ENCODE measurements around the gene RC3H2.
"Not testable (repeated sequence)": the region's sequence is repeated elsewhere in the genome, so short reads cannot be mapped to it uniquely, and the experiment has no call there.

RC3H2 gene

DNA sequence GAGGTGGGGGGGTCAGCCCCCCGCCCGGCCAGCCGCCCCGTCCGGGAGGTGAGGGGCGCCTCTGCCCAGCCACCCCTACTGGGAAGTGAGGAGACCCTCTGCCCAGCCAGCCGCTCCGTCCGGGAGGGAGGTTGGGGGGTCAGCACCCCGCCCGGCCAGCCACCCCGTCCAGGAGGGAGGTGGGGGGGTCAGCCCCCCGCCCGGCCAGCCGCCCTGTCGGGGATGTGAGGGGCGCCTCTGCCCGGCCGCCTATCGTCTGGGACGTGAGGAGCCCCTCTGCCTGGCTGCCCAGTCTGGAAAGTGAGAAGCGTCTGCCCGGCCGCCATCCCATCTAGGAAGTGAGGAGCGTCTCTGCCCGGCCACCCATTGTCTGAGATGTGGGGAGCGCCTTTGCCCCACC, 37.9 kb downstream of the RC3H2 start:
- H3K4me3 ChIP-seq (ENCODE audit: low read depth, low read length); H3K9me3 ChIP-seq (ENCODE audit: control insufficient read depth, insufficient read depth, low read length); H3K4me1 ChIP-seq (ENCODE audit: control insufficient read depth, insufficient read depth, low read length); H3K9ac ChIP-seq (ENCODE audit: low read depth, low read length); H3K27me3 ChIP-seq (ENCODE audit: control insufficient read depth, insufficient read depth, low read length); H3K27ac ChIP-seq (ENCODE audit: low read depth, low read length): not testable (repeated sequence)
- H3K36me3 ChIP-seq (ENCODE audit: control insufficient read depth, insufficient read depth, low read length) = peaks cover 60% of the 10 kb centered on the region

GRCh38 chr9:122866079-122866478, 39.1 kb downstream of the RC3H2 start:
- Histone ChIP-seq H3K9me3 (ENCODE audit: control insufficient read depth, insufficient read depth, low read length) (peaks cover 2% of the 10 kb centered on the region; the same call in 1 of the 2 replicates), H3K27ac (ENCODE audit: low read depth, low read length) (no peak overlapping the region), H3K9ac (ENCODE audit: low read depth, low read length) (no peak overlapping the region), H3K27me3 (ENCODE audit: control insufficient read depth, insufficient read depth, low read length) (no peaks in the 10 kb centered on the region), H3K4me1 (ENCODE audit: control insufficient read depth, insufficient read depth, low read length) (no peaks in the 10 kb centered on the region), H3K36me3 (ENCODE audit: control insufficient read depth, insufficient read depth, low read length) (peaks cover 59% of the 10 kb centered on the region), H3K4me3 (ENCODE audit: low read depth, low read length) (no peak overlapping the region)

- Histone ChIP-seq H3K27me3 (ENCODE audit: control insufficient read depth, insufficient read depth, low read length) (no peaks in the 10 kb centered on the region), H3K9ac (ENCODE audit: low read depth, low read length) (no peak overlapping the region), H3K36me3 (ENCODE audit: control insufficient read depth, insufficient read depth, low read length) (peaks cover 59% of the 10 kb centered on the region), H3K4me1 (ENCODE audit: control insufficient read depth, insufficient read depth, low read length) (no peaks in the 10 kb centered on the region), H3K9me3 (ENCODE audit: control insufficient read depth, insufficient read depth, low read length) (peaks cover 2% of the 10 kb centered on the region; the same call in 1 of the 2 replicates), H3K27ac (ENCODE audit: low read depth, low read length) (no peak overlapping the region), H3K4me3 (ENCODE audit: low read depth, low read length) (no peak overlapping the region)
Measured at GRCh38 chr9:122865300-122865699, 39.9 kb downstream of the RC3H2 start.

DNA sequence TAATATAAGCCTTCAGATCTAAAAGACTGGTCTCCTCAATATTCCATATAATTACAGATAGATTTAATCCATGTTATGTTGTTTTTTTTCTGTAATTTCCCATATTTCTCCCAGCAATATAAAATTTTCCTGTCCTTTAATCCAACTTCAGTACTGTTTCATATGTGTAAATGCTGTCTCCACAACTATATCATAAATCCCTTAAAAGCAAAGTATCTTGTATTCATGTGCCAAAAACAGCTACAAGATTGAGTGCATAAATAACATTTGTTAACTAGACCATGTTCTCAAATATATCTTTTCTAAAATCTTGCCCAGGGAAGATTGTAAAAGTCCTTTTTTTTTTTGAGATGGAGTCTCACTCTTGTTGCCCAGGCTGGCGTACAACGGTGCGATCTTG, 41.8 kb downstream of the RC3H2 start:
- no peak overlapping the region for H3K9ac ChIP-seq (ENCODE audit: low read depth, low read length)
- no peaks in the 10 kb centered on the region for H3K4me1 ChIP-seq (ENCODE audit: control insufficient read depth, insufficient read depth, low read length)
- H3K27me3 ChIP-seq (ENCODE audit: control insufficient read depth, insufficient read depth, low read length) = no peaks in the 10 kb centered on the region
- H3K4me3 ChIP-seq (ENCODE audit: low read depth, low read length) = no peak overlapping the region
- peaks cover 63% of the 10 kb centered on the region for H3K36me3 ChIP-seq (ENCODE audit: control insufficient read depth, insufficient read depth, low read length)
- H3K9me3 ChIP-seq (ENCODE audit: control insufficient read depth, insufficient read depth, low read length) = no peaks in the 10 kb centered on the region; the same call in 1 of the 2 replicates
- H3K27ac ChIP-seq (ENCODE audit: low read depth, low read length) = no peak overlapping the region

DNA sequence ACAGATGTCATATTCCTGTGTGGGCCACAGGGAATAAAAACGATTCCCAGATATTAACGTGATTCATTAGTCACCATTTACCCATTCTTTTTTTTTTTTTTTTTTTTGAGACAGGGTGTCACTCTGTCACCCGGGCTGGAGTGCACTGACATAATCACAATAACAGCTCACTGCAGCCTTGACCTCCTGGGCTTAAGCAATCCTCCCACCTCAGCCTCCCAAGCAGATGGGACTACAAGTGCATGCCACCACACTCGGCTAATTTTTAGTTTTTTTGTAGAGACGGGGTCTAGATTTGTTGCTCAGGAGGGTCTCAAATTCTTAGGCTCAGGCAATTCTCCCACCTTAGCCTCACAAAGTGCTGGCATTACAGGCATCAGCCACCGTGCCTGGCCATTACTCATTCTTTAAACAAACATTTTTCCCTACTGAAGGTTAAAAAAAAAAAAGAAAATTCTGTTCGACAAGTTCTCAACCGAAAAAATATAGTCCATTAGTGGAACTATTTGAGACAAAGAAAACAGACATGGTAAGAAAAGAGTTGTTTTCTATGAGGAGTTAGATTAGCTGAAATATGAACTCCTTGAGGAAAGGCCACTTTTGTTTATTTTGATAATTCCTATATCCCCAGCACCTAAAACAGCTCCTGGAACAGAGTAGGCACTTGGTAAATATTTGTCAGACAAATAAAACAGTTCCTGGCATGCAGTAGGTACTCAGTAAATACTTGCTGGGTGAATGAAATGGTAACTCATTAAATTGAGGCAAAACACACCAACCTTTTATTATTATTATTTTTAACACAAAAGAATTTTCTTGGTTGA, 44.6 kb downstream of the RC3H2 start:
- H3K27ac ChIP-seq (ENCODE audit: low read depth, low read length) = no peak overlapping the region
- no peak overlapping the region for H3K9ac ChIP-seq (ENCODE audit: low read depth, low read length)
- no peaks in the 10 kb centered on the region for H3K27me3 ChIP-seq (ENCODE audit: control insufficient read depth, insufficient read depth, low read length)
- no peak overlapping the region for H3K4me3 ChIP-seq (ENCODE audit: low read depth, low read length)
- H3K4me1 ChIP-seq (ENCODE audit: control insufficient read depth, insufficient read depth, low read length) = no peaks in the 10 kb centered on the region
- peaks cover 86% of the 10 kb centered on the region for H3K36me3 ChIP-seq (ENCODE audit: control insufficient read depth, insufficient read depth, low read length)
- H3K9me3 ChIP-seq (ENCODE audit: control insufficient read depth, insufficient read depth, low read length) = no peaks in the 10 kb centered on the region; the same call in 1 of the 2 replicates

- no peaks in the 10 kb centered on the region for H3K4me1 ChIP-seq (ENCODE audit: control insufficient read depth, insufficient read depth, low read length)
- H3K27me3 ChIP-seq (ENCODE audit: control insufficient read depth, insufficient read depth, low read length) = no peaks in the 10 kb centered on the region
- H3K9me3 ChIP-seq (ENCODE audit: control insufficient read depth, insufficient read depth, low read length) = peaks cover 14% of the 10 kb centered on the region
- peaks cover 91% of the 10 kb centered on the region for H3K36me3 ChIP-seq (ENCODE audit: control insufficient read depth, insufficient read depth, low read length)
- no peak overlapping the region for H3K4me3 ChIP-seq (ENCODE audit: low read depth, low read length)
- H3K9ac ChIP-seq (ENCODE audit: low read depth, low read length) = no peak overlapping the region
- no peak overlapping the region for H3K27ac ChIP-seq (ENCODE audit: low read depth, low read length)
Measured at GRCh38 chr9:122857815-122858214, 47.3 kb downstream of the RC3H2 start.

GRCh38 chr9:122852085-122852786, 52.9 kb downstream of the RC3H2 start:
- H3K27me3 ChIP-seq (ENCODE audit: control insufficient read depth, insufficient read depth, low read length); H3K4me3 ChIP-seq (ENCODE audit: low read depth, low read length); H3K27ac ChIP-seq (ENCODE audit: low read depth, low read length); H3K4me1 ChIP-seq (ENCODE audit: control insufficient read depth, insufficient read depth, low read length); H3K9ac ChIP-seq (ENCODE audit: low read depth, low read length): not testable (repeated sequence)
- Histone ChIP-seq H3K36me3 (ENCODE audit: control insufficient read depth, insufficient read depth, low read length) (peaks cover 81% of the 10 kb centered on the region), H3K9me3 (ENCODE audit: control insufficient read depth, insufficient read depth, low read length) (peaks cover 20% of the 10 kb centered on the region)

DNA sequence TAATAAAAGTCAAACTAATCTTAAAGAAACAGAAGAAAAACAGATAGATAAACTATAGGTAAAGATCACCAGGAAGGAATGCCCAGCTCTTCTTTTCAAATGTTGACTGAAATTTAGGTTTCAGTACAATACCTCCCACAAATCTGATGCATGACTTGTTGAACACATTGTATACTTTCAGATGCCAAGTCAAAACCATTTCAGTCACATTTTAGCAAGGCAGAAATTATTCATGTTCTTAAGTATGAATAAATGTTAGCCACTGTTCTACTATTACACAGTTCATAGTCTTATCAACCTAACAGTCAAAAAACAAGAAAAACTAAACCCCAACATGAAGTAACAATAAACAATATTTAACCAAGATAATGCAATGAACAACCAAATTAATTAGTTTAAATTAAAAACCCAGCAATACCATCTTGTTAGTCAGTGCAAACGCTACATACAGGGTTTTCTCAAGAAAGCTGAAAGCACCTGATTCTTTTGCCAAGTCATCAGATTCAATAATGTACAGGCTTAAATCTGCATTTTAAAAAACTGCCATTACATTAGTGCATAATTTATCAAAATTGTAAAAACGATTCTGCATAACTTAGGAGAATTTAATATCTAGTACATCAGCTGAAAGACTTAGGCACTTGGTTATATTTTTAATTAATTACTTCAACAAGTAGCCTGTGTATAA, 56.8 kb downstream of the RC3H2 start:
- peaks cover 7% of the 10 kb centered on the region; the same call in 1 of the 2 replicates for H3K9me3 ChIP-seq (ENCODE audit: control insufficient read depth, insufficient read depth, low read length)
- H3K4me3 ChIP-seq (ENCODE audit: low read depth, low read length) = no peak overlapping the region
- H3K4me1 ChIP-seq (ENCODE audit: control insufficient read depth, insufficient read depth, low read length) = no peaks in the 10 kb centered on the region
- H3K27me3 ChIP-seq (ENCODE audit: control insufficient read depth, insufficient read depth, low read length) = no peaks in the 10 kb centered on the region
- no peak overlapping the region for H3K27ac ChIP-seq (ENCODE audit: low read depth, low read length)
- peaks cover 61% of the 10 kb centered on the region for H3K36me3 ChIP-seq (ENCODE audit: control insufficient read depth, insufficient read depth, low read length)
- no peak overlapping the region for H3K9ac ChIP-seq (ENCODE audit: low read depth, low read length)

DNA sequence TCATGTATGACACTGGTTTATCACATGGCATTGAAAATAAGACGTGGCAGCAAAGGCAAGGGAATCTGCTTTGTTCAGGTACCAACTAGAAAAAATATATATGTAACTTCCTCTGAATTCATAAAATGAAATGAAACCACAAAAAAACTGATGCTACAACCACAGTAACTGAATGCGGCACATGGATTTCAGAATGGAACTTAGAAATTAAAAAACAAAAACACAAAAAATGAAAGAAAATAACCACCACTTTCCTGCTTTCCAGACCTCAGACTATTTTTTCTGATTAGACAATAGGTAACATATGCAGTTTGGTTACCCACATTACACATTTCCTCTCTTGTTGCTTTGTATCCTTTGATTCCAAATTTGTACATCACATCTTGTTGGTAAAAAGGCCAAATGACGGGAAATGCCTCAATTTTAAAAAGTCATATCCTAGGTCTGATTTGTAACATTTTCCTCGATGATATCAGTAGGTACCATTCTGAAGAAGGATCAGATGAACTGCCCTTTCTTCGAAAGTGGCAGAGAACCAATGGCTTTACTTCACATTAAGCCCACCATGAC, 58.7 kb downstream of the RC3H2 start:
- no peak overlapping the region for H3K4me3 ChIP-seq (ENCODE audit: low read depth, low read length)
- no peak overlapping the region for H3K27ac ChIP-seq (ENCODE audit: low read depth, low read length)
- peaks cover 57% of the 10 kb centered on the region for H3K36me3 ChIP-seq (ENCODE audit: control insufficient read depth, insufficient read depth, low read length)
- no peaks in the 10 kb centered on the region for H3K4me1 ChIP-seq (ENCODE audit: control insufficient read depth, insufficient read depth, low read length)
- peaks cover 6% of the 10 kb centered on the region; the same call in 1 of the 2 replicates for H3K9me3 ChIP-seq (ENCODE audit: control insufficient read depth, insufficient read depth, low read length)
- no peak overlapping the region for H3K9ac ChIP-seq (ENCODE audit: low read depth, low read length)
- H3K27me3 ChIP-seq (ENCODE audit: control insufficient read depth, insufficient read depth, low read length) = no peaks in the 10 kb centered on the region

DNA sequence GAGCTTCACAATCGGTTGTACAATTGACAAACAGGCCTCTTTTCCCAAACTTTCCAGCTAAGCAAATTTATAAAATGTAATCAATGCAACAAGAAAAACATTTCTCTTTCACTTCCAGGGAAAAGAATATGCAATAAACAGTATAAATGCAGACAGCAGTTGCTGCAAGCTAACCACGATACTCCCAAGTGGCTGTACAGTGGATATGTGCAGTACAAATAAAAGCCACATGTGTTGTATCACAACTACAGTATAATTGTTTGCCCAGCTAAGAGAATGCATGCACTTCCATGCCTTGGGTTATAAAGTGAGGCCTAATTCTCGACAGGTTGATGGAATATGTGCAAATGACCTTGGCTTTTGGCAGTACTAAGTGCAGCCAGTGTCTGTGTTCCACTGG, 60.0 kb downstream of the RC3H2 start:
- H3K9ac ChIP-seq (ENCODE audit: low read depth, low read length) = no peak overlapping the region
- no peaks in the 10 kb centered on the region for H3K9me3 ChIP-seq (ENCODE audit: control insufficient read depth, insufficient read depth, low read length)
- no peak overlapping the region for H3K27ac ChIP-seq (ENCODE audit: low read depth, low read length)
- H3K4me3 ChIP-seq (ENCODE audit: low read depth, low read length) = no peak overlapping the region
- no peaks in the 10 kb centered on the region for H3K27me3 ChIP-seq (ENCODE audit: control insufficient read depth, insufficient read depth, low read length)
- H3K4me1 ChIP-seq (ENCODE audit: control insufficient read depth, insufficient read depth, low read length) = no peaks in the 10 kb centered on the region
- peaks cover 45% of the 10 kb centered on the region for H3K36me3 ChIP-seq (ENCODE audit: control insufficient read depth, insufficient read depth, low read length)
